HG03097 (cell line): ENCODE results near the gene TUBG2.

Source experiments
- ATAC-seq: cut with Tn5 transposase; IDR thresholded peaks from one replicate; pipeline ENCODE4 v1.9.1; 2021; ENCODE audit not compliant: unreplicated experiment, low FRiP score

Gene TUBG2

GRCh38 chr17:42675965-42676423 lies 16.9 kb downstream of the TUBG2 start:
- ATAC-seq = no peak

DNA sequence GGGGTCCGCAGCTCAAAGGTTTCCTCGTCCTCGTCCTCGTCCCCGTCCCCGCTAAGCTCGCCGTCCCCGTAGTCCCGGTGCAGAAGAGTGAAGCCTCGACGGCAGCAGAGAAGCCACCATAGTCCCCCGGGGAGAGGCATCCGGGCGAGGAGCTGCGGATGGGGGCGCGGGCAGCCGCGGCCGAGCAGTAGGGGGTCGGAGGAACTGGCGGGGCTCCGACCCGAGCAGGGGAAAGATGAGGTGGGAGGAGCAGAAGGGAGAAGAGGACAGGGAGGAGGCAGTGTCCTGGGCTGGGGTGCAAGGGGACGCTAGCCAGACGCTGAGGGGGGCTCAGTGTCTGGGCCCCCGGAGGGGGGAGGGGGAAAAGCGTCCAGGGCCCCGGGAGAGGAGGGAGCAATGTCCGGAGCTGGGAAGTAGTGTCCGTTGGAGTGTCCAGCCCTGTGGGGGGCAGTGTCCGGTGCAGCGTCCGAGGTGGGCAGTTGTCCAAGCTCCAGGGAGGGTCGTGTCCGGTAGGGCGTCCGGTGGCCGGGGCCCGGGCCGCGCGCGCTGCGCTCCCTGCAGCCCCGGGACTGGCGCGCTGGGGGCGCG lies 17.4 kb downstream of the TUBG2 start, which contains the start of gene PLEKHH3:
TSS of gene PLEKHH3 (minus strand) at position 571 of the 588 bp plus-strand sequence. CDS start at position 140, 431 bp downstream.
- no peak for ATAC-seq

GRCh38 chr17:42677012-42677857 lies 18.2 kb downstream of the TUBG2 start:
- ATAC-seq = peak; percentile 58

- peak; percentile 24 for ATAC-seq
These were observed 19.1 kb downstream of the TUBG2 start for GRCh38 chr17:42677921-42678781.

DNA sequence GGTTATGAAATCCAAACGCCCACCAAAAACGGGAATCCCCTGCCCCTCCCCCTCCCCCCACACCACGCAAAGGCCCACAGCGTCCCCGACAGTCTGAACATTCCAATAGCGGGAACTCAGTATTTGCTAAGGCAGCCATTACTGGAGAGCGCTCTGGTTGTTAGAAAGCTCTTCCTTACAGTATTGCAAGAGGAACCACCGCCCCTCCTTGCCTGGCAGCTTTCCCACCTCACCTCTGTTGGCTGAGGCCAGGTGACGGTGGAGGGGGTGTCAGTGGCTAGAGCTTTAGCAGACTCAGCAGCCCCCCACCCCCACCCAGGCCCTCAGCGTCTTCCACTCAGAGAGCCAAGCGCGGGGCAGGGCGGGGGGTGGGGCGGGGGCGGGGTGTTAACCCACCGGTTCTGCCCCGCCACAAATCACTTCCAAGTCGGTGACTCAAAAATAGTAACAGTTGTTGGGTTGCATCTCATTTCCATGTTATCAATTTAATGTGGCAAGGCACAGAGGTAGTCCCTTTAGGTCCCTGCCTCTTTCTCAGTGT lies 19.9 kb downstream of the TUBG2 start:
- no peak for ATAC-seq

DNA sequence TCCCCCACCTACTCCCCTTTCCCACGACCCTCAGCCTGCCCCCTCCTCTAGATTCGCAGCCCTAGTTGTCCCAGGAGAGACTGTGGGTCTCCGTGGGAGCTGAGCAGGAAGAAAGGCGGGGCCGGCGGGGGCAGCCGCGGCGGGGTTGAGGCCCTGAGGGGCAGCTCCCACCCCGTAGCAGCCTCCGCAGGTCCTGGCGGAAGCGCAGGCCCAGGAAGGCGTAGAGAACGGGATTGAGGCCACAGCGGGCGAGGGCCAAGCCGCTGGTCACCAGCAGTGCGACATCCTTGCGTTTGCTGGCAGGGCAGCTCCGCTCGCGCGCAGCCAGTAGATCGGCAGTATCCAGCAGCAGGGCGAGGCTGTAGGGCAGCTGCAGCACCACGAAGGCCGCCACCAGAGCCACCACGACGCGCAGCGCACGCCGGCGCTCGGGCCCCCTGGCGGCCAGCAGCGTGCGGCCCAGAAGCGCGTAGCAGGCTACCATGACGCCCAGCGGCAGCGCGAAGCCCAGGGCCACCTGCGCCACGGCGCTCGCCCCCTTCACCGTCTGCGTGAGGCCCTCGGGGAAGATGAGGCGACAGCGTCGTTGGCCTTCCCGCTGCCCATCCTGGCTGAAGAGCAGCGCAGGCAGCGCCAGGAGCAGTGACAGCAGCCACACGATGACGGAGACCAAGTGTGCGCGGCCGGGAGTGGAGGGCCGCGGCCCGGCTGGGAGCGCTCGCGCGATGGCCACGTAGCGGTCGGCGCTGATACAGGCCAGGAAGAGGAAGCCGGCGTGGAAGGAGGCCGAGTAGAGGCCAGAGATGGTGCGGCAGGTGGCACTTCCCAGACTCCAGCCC lies 20.6 kb downstream of the TUBG2 start:
- peak; percentile 29 for ATAC-seq

- no peak for ATAC-seq
These were observed 21.3 kb downstream of the TUBG2 start for GRCh38 chr17:42680331-42680808.

GRCh38 chr17:42681976-42682721 lies 23.1 kb downstream of the TUBG2 start, which contains the start of gene CNTNAP1:
Gene CNTNAP1 (plus strand): TSS chr17:42682531. CDS start chr17:42682830, 299 bp downstream.
- ATAC-seq = no peak

DNA sequence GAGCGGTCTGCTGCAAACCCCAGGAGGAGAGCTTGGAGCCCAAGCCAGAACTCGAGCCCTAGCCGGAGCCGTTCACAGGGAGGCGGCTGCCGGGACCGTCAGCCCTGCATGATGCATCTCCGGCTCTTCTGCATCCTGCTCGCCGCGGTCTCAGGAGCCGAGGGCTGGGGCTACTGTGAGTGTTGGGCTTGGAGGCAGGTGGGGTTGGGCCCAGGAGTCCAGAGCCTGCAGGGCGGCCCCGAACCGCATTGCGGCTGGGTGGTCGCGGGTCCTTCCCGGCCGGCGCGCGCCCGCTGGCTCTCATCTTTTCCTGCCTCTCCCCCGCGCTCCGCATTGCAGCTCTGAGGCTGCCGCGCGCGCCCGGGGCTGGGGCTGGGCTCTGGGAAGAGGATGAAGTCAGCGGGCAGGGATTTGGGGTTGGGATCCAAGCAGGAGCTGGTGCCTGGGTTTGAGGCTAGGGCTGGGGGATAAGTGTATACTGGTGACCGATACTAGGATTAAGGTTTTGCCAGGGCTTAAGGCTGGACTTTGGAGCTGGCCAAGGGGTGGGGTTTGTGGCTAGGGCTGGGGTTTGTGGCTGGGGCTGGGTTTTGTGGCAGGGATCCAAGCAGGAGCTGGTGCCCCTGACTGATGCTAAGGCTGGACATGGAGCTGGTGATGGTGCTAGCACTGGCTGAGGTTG lies 23.8 kb downstream of the TUBG2 start:
- ATAC-seq = no peak

DNA sequence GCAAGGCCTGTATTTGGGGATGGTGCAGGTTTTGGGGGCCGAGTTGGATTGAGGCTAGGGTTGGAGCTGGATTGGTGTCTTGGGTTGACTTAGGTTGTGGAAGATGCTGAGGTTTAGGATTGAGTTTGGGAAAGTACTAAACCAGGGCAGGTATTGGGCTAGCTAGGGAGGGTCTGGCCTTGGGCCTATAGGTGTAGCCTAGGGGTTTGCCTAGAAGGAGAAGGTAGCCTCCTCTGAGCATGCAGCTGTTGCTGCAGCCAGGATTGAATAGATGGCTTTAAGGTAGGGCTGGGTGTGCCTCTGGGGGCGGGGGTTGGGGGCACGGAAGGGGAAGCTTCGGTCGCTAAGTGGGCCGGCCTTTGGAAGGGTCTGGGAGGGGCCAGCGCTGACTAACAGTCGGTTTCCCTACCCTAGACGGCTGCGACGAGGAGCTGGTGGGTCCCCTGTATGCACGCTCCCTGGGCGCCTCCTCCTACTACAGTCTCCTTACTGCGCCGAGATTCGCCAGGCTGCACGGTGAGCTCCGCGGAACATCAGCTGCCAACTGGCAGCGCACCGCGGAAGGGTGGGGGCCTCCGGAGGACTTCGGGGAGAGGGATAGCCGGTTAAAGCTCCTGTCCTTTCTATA lies 24.4 kb downstream of the TUBG2 start:
- no peak for ATAC-seq

- no peak for ATAC-seq
These were observed 26.0 kb downstream of the TUBG2 start for GRCh38 chr17:42684929-42685556.

- no peak for ATAC-seq
These were observed 26.7 kb downstream of the TUBG2 start for GRCh38 chr17:42685831-42686230.

DNA sequence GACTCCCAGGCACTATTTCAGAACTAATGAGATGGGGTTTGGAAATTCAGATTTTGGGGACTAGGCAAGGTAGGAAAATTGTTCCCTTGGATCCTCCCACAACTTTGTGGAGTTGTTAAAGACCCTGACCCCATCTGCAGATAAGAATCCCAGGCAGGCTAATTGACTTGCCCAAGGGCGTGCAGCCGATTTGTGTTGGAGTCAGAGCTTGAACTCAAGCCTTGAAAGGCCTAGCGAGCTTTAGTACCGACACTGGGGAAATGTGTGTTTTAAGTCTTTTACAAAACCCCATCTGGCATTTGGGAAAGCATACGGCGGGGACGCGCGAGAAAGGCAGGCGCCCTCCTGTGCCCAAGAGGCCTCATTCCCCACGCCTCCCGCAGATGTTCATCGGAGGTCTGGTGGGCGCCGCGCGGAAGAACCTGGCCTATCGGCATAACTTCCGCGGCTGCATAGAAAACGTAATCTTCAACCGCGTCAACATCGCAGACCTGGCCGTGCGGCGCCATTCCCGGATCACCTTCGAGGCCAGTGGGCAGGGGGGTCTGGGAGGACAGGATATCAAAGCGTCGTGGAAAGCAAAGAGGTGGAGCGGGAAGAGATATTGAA lies 27.5 kb downstream of the TUBG2 start:
- no peak for ATAC-seq

DNA sequence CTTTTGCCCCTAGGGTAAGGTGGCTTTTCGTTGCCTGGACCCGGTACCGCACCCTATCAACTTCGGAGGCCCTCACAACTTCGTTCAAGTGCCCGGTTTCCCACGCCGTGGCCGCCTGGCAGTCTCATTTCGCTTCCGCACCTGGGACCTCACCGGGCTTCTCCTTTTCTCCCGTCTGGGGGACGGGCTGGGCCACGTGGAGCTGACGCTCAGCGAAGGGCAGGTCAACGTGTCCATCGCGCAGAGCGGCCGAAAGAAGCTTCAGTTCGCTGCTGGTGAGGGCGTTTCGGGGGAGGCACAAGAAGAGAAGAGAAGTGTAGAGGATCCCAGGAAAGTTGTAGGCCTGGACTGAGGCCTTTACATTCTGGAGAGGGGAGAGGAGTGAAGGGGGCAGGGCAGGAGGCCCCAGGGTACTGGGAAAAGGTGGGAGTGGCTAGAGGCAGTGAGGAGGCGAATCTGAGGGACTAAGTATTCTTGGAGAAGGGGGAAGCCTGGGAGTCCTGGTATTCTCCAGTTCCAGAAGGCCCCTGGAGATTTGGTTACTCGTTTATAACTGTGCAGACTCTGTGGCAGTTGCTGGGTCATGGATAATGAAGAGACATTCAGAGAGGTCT lies 28.7 kb downstream of the TUBG2 start:
- no peak for ATAC-seq

DNA sequence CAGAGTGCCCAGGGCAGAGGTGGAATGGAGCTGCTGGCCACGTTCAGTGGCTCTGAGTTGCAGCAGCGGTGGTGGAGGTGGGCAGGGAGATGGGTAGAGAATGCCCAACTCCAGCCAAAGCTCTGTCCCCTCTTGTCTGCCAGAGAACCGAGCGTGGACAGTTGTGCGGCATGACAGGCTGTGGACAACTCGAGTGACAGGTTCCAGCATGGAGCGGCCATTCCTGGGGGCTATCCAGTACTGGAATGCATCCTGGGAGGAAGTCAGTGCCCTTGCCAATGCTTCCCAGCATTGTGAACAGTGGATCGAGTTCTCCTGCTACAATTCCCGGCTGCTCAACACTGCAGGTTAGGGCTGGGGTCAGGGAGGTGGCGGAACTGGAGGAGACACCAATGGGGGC lies 31.5 kb downstream of the TUBG2 start:
- ATAC-seq = no peak

DNA sequence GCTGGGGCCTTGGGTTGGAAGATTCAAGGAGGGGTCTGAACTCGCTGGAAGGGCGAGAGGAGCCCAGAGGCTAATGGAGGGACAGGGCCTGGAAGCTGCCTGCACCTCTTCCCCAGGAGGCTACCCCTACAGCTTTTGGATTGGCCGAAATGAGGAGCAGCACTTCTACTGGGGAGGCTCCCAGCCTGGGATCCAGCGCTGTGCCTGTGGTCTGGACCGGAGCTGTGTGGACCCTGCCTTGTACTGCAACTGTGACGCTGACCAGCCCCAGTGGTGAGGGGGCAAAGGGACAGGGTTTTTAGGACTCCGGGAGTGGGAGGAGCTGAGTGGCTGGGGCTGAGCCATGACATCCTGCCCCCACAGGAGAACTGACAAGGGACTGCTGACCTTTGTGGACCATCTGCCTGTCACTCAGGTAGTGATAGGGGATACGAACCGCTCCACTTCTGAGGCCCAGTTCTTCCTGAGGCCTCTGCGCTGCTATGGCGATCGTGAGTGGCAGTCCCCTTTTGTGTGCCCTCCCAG lies 32.0 kb downstream of the TUBG2 start:
- no peak for ATAC-seq
